OCI-LY7 (cell line): ENCODE results near the gene PADI4. TPM values are rescaled to one million over a fixed set of nuclear protein-coding genes. Genes with fewer than 3 reads are reported as not detected.
"Not testable (repeated sequence)": the region's sequence is repeated elsewhere in the genome, so short reads cannot be mapped to it uniquely, and the experiment has no call there.

ENCODE experiments used
- BruUV-seq: library from RNA; stranded (reverse); fragments of 400-500 nt; replicated peaks from 2 replicates; lab custom pipeline; 2021; lab: Mats Ljungman, UMichigan
- CTCF ChIA-PET: fragments of 300-600 bp; sonication (Branson Sonifier 250); formaldehyde crosslinking; loops from one replicate; lab custom pipeline; 2022; ENCODE audit warnings: antibody characterized with exemption; ENCODE audit not compliant: unreplicated experiment; lab: Charles Lee
- POLR2A ChIA-PET: fragments of 300-600 bp; sonication (Branson Sonifier 250); formaldehyde crosslinking; loops from one replicate; lab custom pipeline; 2022; ENCODE audit warnings: antibody characterized with exemption; lab: Charles Lee
- DNase-seq: peaks from one replicate; pipeline ENCODE4 v3.0.0-alpha.2; 2015; ENCODE audit warnings: low spot score
- H2AFZ ChIP-seq: fragments of 200-600 bp; sonication (generic), shearing (Covaris generic); 2 replicates; pipeline ENCODE4 v1.6.1; 2014; ENCODE audit warnings: mild to moderate bottlenecking, antibody characterized with exemption, low read length, moderate library complexity
- H3K27ac ChIP-seq: fragments of 200-600 bp; sonication (generic); 2 replicates; pipeline ENCODE4 v1.5.1; 2014; ENCODE audit warnings: mixed run types, low read depth, mild to moderate bottlenecking, moderate library complexity, low read length, inconsistent platforms; ENCODE audit not compliant: poor library complexity, severe bottlenecking
- H3K36me3 ChIP-seq: fragments of 200-600 bp; sonication (generic); 2 replicates; pipeline ENCODE4 v1.6.1; 2014; ENCODE audit warnings: mild to moderate bottlenecking, antibody characterized with exemption, low read length, moderate library complexity, mixed read lengths; ENCODE audit not compliant: insufficient read depth
- H3K4me1 ChIP-seq: fragments of 200-600 bp; sonication (generic); 2 replicates; pipeline ENCODE4 v1.5.1; 2014; ENCODE audit warnings: mild to moderate bottlenecking, low read length; ENCODE audit not compliant: insufficient read depth, poor library complexity, severe bottlenecking
- H3K4me2 ChIP-seq: fragments of 200-600 bp; sonication (generic); 2 replicates; pipeline ENCODE4 v1.6.1; 2014; ENCODE audit warnings: mild to moderate bottlenecking, low read length
- H3K4me3 ChIP-seq: fragments of 200-600 bp; sonication (generic); 2 replicates; pipeline ENCODE4 v1.5.1; 2014; ENCODE audit warnings: mild to moderate bottlenecking, low read depth, low read length; ENCODE audit not compliant: poor library complexity, severe bottlenecking
- H3K79me2 ChIP-seq: fragments of 200-600 bp; sonication (generic); 2 replicates; pipeline ENCODE4 v1.6.1; 2016; ENCODE audit warnings: low read depth, mild to moderate bottlenecking, low read length, moderate library complexity, mixed read lengths; ENCODE audit not compliant: insufficient read depth
- H3K9me2 ChIP-seq: fragments of 200-600 bp; sonication (generic); 2 replicates; pipeline ENCODE4 v1.6.1; 2016; ENCODE audit warnings: mild to moderate bottlenecking, low read length, mixed read lengths; ENCODE audit not compliant: insufficient read depth
- H3K9me3 ChIP-seq: fragments of 200-600 bp; sonication (generic); 2 replicates; pipeline ENCODE4 v1.6.1; 2014; ENCODE audit warnings: mild to moderate bottlenecking, mixed run types, low read length, mixed read lengths
- H4K20me1 ChIP-seq: fragments of 200-600 bp; sonication (generic); 2 replicates; pipeline ENCODE4 v1.6.1; 2014; ENCODE audit warnings: mild to moderate bottlenecking, antibody characterized with exemption, low read length, moderate library complexity, mixed read lengths; ENCODE audit not compliant: insufficient read depth
- CTCF ChIP-seq: fragments of 200-600 bp; sonication (generic); conservative IDR thresholded peaks from 2 replicates; pipeline ENCODE4 v1.5.1; 2014; ENCODE audit warnings: mild to moderate bottlenecking, antibody characterized with exemption, low read length, moderate library complexity, mixed read lengths
- EZH2phosphoT487 ChIP-seq: fragments of 200-600 bp; sonication (generic); IDR thresholded peaks from 2 replicates; pipeline ENCODE4 v1.6.1; 2018; ENCODE audit warnings: low read depth, borderline replicate concordance, mild to moderate bottlenecking, mixed run types, antibody characterized with exemption, low read length, moderate library complexity, mixed read lengths
- intact Hi-C: fragments of 100-400 bp; cut with micrococcal nuclease; formaldehyde crosslinking; loops from one replicate; pipeline ENCODE4 v1.10.0; 2022; ENCODE audit not compliant: unreplicated experiment
- total RNA-seq, 2 experiments: library from RNA; depleted of rRNA in 1 of 2; stranded (reverse); fragments of >200 nt in 1 of 2; shearing (Covaris generic) in 1 of 2; gene quantifications; 2 replicates each; pipeline ENCODE4 v1.2.3, GENCODE V29; 2014 to 2022

The PADI4 gene
- total RNA-seq, 2 experiments from 2014 or later, result 0.19 TPM; not detected in 1

- Histone ChIP-seq H3K79me2 (no peaks in the 10 kb centered on the region), H4K20me1 (no peaks in the 10 kb centered on the region), H3K27ac (no peak overlapping the region), H3K36me3 (no peaks in the 10 kb centered on the region), H3K4me3 (no peak overlapping the region), H3K4me1 (no peaks in the 10 kb centered on the region), H2AFZ (no peak overlapping the region), H3K9me3 (no peaks in the 10 kb centered on the region), H3K4me2 (no peak overlapping the region), H3K9me2 (no peaks in the 10 kb centered on the region)
- ChIA-PET POLR2A (no interaction called here), CTCF (no interaction called here)
- TF ChIP-seq EZH2phosphoT487, result no peak
- no peak for TF ChIP-seq CTCF
- intact Hi-C loops, result no loop called here
- no TSS peak for BruUV-seq
- DNase-seq, result no peak
Observed at GRCh38 chr1:17316704-17317103, 8.7 kb downstream of the PADI4 start.

- TF ChIP-seq CTCF (no peak), EZH2phosphoT487 (no peak)
- no TSS peak for BruUV-seq
- no peaks in the 10 kb centered on the region for H3K9me2 ChIP-seq
- no peaks in the 10 kb centered on the region for H3K4me1 ChIP-seq
- ChIA-PET CTCF (no interaction called here), POLR2A (no interaction called here)
- no peak overlapping the region for H3K4me3 ChIP-seq
- H3K36me3 ChIP-seq, result no peaks in the 10 kb centered on the region
- no peaks in the 10 kb centered on the region for H3K9me3 ChIP-seq
- H3K4me2 ChIP-seq, result no peak overlapping the region
- H3K79me2 ChIP-seq, result no peaks in the 10 kb centered on the region
- intact Hi-C loops, result no loop called here
- no peak overlapping the region for H2AFZ ChIP-seq
- no peak overlapping the region for H3K27ac ChIP-seq
- DNase-seq, result no peak
- no peaks in the 10 kb centered on the region for H4K20me1 ChIP-seq
Observed at GRCh38 chr1:17318262-17318661, 10.3 kb downstream of the PADI4 start.

- H3K36me3 ChIP-seq, result no peaks in the 10 kb centered on the region
- BruUV-seq, result no TSS peak
- no peak for DNase-seq
- H3K4me3 ChIP-seq, result no peak overlapping the region
- POLR2A ChIA-PET, result no interaction called here
- no peak overlapping the region for H3K27ac ChIP-seq
- CTCF ChIA-PET, result no interaction called here
- H3K9me2 ChIP-seq, result no peaks in the 10 kb centered on the region
- H3K4me2 ChIP-seq, result no peak overlapping the region
- intact Hi-C loops, result no loop called here
- H3K9me3 ChIP-seq, result no peaks in the 10 kb centered on the region
- no peaks in the 10 kb centered on the region for H3K4me1 ChIP-seq
- TF ChIP-seq CTCF (no peak), EZH2phosphoT487 (no peak)
- H3K79me2 ChIP-seq, result no peaks in the 10 kb centered on the region
- no peak overlapping the region for H2AFZ ChIP-seq
- H4K20me1 ChIP-seq, result no peaks in the 10 kb centered on the region
Observed at GRCh38 chr1:17319561-17320350, 11.8 kb downstream of the PADI4 start.

- H2AFZ ChIP-seq, H3K9me3 ChIP-seq, H3K4me3 ChIP-seq, H4K20me1 ChIP-seq, H3K36me3 ChIP-seq, H3K9me2 ChIP-seq, H3K79me2 ChIP-seq, BruUV-seq, H3K4me1 ChIP-seq, DNase-seq, H3K27ac ChIP-seq, H3K4me2 ChIP-seq, CTCF ChIA-PET, intact Hi-C loops: not testable (repeated sequence)
- POLR2A ChIA-PET, result interaction anchor here (0.7 kb wide), 1 partner anchor 69 kb away, joined by 3 read pairs; no protein-coding TSS in a partner anchor
Observed at GRCh38 chr1:17321857-17322390, 13.9 kb downstream of the PADI4 start.
